CD4-positive, alpha-beta T cell treated with Interleukin-15 for 4 hours (primary cell): ENCODE results near the gene HS3ST4.
"Not testable (repeated sequence)": the region's sequence is repeated elsewhere in the genome, so short reads cannot be mapped to it uniquely, and the experiment has no call there.

Source experiments
- DNase-seq: peaks from one replicate; pipeline ENCODE4 v3.0.0-alpha.2; 2020; ENCODE audit warnings: low spot score

HS3ST4 gene

DNA sequence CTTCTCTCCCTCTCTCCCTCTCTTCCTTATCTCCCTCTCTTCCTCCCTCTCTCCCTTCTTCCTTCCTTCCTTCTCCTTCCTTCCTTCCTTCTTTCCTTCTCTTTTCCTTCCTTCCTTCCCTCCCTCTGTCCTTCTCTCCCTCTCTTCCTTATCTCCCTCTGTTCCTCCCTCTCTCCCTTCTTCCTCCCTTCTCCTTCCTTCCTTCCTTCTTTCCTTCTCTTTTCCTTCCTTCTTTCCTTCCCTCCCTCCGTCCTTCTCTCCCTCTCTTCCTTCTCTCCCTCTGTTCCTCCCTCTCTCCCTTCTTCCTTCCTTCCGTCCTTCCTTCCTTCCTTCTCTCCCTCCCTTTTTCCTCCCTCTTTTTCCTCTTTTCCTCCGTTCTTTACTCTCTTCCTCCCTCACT lies 38.6 kb downstream of the HS3ST4 start:
- DNase-seq, result no peak

DNA sequence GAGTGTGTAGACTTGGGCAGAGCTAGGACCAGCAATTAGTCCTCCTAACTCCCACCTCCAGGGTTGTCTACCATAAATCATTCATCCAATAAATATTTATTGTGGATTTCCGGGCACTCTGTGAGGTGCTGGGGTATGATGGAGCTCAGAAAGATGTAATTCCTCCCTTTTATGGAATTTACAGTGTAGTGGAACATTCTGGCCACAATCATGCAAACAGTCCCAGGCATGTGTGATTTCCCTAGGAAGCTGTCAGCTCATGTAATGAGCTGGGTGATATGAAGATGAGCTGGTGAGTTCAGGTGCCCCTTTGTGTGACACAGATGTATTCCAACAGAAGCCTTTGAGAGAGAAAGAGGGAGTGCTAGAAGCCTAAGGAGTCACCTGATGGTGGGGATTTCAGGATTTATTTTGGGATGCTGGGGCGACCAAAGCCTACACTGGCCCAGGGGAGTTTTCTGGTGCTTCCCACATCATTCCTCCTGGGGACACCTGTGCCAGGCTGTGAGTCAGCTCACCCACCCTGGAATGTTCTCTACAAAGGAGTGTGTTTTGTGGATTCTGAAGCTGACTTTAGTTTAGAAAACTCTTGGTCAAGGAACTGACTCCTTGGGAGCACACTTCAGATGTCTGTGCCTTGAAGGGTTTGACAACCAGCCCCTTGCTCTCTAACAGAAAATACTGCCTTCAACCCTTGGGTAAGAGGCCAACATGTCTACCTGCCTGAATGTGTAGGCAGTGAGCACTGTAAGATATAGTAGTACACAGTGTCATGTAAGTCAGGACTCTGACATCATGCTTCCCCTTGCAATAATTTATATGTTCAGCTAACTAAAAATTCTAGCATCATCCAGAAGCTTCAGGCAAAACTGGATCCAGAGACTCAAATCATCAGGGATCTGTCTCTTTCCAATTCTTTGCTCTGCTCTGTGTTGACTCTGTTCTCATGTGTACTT lies 42.9 kb downstream of the HS3ST4 start:
- DNase-seq, result no peak

DNA sequence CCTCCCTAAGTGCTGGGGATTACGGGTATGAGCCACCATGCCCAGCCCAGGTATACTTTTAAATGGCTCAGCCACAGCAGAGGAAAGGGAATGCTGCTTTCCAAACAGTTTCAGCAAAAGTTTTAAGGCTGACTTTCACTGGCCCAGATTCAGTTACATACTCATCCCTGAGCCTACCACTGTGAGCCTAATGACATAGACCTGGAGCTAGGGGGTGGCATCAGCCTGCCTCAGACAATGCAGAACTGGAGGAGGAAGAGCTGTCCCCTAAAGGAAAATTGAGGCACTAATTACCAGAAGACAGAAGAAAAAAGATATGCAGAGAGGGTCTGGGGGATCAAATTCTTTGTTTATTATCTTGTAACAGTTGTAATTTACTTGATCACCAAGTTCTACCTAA lies 43.9 kb downstream of the HS3ST4 start:
- DNase-seq, result no peak

DNA sequence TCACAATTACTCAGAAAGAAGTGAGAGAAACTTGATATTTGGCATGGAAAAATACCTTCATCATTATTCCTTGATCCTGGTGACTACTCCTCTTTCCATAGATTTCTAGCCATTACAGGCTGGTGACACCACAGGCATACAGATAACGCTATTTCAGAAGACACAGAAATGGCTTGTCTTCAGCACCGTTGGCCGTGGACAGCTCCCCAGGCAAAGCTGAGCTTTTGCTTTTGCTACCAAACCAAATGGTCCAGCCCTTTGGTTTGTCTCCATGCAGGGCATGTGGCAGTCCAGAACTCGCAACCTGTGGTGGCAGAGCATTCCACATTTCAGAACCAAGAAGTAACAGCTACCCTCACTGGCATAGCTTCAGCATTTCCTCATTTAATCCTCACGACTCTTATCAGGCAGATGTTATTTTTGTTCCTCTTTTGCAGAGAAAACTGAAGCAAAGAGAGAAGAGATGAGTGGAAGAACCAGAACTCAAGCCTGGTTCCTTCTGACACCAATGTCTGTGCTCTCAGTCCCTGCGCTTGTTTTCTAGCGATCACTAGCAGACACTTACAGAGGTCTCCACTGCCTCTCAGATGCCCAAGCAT lies 55.5 kb downstream of the HS3ST4 start:
- no peak for DNase-seq

DNA sequence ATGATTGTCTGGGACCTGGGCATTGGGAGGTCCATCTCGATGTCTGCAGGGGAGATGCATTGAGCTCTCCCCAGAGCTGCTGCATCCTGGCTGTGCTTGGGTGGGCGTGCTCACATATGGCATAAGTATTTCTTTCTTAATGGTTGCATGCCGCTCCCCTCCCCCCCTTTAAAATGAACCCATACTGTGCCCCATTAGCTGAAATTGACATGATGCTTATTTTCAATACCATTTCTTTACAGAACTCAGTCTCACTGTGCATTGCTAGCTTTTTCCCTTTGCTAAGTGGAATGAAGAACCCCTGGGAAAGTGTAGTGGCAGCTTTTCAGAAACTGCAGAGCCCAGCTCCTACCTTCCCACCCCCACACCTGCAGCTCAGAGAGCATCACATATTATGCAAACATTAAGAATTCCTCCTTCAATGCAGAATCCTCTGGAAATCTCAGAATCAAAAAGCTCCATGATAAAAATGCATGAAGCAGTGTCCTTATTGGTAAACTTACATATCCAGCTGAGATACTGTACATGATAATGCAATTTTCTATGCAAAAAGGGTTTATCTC lies 56.4 kb downstream of the HS3ST4 start:
- no peak for DNase-seq

DNA sequence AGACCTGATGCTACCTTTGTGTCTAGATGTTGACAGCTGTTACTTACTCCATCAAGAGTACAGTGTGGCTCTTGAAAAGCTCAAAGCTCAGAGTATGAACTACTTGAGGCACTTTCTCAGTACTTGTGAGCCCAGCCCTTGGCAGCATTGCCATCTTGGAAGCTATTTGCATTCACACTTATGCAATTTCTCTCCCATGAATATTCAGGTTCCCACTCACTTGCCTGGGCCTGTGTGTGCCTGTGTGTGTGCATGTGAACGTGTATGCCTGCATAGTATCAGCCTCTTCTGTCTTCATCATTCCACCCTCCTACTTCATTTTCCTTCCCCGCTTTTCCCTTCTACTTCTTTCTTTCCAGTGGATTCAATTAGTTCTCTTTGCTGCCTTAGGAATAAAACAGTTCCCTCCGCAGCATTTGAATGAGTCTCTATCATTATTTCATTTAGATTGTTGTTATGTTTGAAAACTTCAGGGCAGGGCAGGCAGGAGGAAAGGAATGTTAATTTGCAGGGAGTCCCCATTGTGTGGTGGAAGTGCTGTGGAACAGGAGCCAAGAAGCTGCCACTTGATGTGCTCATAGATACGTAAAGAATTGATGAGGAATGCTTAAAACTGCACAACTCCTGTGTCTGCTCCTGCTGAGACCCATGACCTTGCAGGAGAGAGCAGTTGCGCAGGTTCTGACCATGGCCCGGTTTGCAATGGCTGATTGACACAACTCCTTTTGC lies 58.9 kb downstream of the HS3ST4 start:
- no peak for DNase-seq

DNA sequence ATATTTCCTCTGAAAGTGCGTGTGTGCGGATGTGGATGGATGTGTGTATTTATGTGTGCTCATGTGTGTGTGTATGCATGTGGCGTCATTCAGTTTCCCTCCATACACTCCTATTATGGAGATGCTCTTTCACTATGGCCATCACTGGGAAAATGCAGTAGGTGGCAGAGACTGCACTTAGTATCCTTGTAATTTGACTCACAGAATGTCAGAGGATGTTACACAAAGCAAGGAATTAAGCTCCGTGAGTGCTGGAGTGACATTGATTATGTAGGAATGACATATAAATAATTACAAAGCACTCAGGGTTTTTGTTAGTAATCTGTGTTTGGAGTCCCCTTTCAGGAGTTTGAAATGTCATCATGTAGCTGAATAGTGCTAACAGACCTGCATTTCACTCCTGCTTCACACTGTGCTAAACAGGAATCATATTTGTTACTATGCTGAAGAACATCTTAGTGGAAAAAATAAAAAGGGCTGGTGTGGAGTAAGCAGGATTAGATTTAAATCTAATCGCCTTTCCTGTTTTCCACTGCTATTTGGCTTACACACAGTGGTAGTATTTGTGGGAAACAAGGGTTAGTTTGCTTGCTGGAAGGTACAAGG lies 59.6 kb downstream of the HS3ST4 start:
- no peak for DNase-seq

DNA sequence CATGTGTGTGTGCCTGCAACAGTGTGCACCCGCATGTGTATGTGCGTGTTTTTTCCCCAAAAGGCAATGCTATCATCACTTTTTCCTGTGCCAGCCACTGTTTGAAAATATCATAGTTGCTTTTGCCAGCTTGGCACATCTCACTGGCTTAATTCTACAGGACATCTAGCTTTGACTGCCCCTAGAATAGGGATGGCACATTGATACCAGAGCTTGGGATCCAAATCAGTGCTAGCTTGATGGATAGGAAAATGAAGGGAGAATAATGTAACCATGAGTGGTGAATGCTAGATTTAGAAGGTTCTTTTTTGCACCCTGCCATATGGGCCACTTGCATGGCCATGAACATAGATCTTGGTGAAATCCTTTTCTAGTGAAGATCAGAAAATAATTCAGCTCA lies 72.7 kb downstream of the HS3ST4 start:
- DNase-seq, result no peak

DNA sequence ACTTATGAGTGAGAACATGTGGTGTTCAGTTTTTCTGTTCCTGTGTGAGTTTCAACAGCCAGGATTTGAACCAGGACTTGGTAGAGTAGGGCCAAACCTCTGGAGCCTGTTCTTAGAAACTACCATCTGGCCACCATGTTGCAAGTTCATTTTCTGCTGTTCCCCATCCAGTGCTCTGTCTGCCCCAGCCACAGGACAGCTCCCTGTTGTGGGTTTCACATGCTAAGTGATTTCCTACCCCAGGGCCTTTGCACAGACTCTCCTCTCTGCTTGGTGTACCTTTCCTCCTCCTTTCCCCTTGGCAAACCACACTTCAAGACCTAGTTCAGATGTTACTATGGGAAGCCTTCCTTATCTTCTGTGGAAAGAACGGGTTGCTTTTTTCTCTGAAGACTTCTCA lies 79.5 kb downstream of the HS3ST4 start:
- no peak for DNase-seq

DNA sequence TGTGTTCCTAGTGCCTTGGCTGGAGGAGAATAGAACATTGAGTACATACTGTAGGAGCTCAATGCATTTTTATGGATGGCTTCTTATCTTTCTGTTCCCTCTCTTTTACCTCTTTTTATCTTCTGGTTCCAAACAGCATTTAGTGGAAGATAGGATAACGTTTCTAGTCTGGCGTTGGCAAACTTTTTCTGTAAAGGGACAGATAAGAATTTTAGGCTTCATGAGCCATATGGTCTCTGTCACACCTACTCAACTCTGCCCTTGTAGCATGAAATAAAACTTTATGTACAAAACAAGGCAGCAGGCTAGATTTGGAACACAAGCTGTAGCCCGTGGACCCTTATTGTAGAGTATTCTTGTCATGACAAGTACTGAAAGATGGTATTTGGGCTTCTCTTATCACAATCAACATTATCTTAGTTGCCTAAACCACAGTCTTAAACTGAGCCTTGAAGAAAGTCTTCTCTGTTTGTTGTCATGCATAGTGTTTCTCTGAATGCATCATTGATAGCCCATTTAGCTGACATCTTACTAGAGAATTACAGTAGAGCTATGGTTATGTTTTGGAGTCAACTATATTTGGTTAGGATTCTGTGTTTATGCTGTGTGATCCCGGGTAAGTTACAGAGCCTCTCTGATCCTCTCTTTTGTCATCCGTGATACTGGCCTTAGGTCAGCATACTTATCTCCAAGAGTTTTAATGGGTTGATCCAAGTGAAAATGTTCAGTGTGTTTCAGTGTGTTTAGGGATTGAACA lies 80.2 kb downstream of the HS3ST4 start:
- DNase-seq, result no peak

DNA sequence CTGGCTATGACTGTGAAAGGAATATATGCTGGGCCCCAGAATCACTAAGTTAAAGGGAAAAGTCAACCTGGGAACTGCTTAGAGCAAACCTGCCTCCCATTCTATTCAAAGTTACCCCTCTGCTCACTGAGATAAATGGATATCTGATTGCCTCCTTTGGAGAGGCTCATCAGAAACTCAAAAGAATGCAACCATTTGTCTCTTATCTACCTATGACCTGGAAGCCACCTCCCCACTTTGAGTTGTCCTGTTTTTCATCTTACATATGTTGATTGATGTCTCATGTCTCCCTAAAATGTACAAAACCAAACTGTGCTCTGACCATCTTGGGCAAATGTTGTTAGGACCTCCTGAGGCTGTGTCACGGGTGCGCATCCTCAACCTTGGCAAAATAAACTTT lies 84.5 kb downstream of the HS3ST4 start:
- DNase-seq, result not testable (repeated sequence)

DNA sequence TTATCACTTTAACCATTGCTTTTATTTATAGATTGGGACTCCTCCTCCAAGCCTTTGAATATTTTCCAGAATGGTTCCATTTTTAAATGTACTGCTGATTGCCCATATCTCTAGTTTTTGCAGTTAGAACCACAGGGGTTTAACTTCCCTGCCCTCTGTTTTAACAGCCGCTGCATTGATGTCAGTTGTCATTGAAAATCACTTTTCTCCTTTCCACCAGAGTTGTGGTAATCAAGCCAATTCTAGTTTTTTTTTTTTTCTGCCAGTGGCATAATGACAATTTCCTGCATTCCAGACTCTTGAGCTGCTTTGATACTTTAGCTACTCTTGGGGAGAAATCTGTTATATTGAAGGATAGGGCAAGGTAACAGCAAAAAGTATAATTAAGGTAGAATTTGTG lies 91.5 kb downstream of the HS3ST4 start:
- no peak for DNase-seq

DNA sequence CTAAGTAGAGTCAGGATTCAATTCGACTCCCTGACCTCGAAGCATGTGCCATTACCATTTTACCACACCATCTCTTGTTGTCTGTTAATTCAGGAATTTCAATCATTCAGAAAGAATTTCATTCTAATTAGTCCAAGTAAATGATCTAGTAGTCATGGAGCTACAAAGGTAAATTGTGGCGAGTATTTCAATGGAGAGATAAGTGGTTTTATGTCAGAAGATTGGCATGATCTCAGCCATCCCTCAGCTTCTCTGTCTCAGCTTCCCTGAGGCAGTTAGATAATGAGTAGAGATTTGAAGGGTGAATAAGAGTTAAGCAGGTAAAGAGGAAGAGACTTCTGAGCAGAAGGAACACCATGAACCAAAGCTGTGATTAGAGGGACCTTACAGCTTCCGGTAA lies 93.6 kb downstream of the HS3ST4 start:
- DNase-seq, result no peak

DNA sequence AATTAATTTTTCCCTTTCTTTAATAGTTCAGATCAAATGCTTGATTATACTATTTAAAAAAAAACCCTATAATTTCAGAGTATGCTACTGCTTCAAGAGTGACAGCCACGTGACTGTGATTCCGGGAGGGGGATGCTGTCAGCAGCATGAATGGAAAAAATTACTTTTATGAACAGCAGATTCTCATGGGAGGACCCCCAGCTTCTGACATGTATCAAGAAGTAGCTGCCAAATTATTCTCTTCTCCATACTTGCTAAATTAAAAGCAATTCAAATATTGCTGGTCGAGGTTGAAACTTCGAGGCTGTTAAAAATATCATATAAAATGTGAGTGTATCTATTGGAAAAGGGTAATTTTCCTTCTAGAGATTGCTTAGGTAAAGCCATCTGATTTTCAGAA lies 95.0 kb downstream of the HS3ST4 start:
- no peak for DNase-seq

DNA sequence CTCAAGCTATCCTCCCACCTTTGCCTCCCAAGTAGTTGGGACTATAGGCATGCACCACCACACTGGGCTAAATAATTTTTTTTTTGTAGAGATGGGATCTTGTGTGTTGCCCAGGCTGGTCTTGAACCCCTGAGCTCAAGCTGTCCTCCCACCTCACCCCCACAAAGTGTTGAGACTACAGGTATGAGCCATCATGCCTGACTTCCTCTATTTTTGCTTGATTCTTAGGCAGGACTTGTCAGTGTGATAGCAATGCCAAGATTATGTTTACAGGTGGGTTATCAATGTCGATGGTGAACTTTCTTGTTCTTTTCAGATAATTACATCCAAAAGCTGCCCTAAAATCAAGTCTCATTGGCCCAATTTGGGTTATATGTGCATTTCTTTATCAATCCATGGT lies 96.9 kb downstream of the HS3ST4 start:
- DNase-seq, result no peak

DNA sequence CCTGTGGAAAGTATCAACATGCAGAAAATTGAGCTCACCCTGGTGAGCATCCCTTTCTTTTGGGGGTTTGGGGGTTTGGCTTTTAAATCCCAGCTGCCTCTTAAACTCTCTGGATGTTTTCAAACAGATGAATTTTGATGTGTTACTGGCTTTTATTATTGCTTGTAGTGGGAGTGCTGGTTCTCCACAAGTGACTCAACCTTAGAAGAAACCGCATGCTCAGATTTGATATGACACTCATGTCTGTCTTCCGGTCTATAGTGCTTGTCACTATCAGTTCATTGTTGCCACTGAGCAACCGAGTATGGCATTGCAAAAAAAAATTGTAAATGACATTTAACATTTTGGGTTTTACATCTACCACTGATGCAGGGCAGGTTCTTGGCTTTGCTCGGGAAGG lies 104.5 kb downstream of the HS3ST4 start:
- DNase-seq, result no peak

DNA sequence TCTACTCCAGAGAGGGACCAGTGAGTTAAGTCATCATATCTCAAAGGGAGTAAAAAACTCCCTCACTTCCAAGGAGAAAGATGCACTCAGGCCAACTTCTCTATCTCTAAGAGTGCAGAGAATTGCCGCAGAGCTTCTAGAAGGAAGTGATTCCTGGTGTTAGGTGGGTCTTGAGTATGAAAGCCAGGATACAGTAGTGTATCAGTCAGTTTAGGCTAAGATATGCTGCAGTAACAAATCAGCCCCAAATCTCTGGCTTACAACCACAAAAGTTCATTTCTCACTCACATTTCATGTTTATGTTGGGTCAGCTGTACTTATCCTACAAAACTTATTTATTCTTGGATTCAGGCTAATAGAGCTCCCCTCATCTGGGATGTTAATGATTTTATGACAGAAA lies 106.3 kb downstream of the HS3ST4 start:
- DNase-seq, result no peak

DNA sequence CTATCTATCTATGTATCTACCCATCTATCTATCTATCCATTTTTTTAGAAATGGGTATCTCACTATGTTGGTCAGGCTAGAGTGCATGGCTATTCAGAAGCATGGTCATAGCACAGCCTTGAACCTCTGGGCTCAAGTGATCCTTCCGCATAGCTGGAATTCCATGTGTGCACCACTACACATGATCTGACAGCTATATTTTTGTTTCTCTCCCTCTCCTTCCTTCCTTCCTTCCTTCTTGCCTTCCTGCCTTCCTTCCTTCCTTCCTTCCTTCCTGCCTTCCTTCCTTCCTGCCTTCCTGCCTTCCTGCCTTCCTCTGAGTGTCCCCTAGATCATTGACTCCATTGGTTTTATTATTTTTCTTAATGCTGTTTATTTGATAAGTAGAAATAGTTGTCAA lies 108.1 kb downstream of the HS3ST4 start:
- no peak for DNase-seq

DNA sequence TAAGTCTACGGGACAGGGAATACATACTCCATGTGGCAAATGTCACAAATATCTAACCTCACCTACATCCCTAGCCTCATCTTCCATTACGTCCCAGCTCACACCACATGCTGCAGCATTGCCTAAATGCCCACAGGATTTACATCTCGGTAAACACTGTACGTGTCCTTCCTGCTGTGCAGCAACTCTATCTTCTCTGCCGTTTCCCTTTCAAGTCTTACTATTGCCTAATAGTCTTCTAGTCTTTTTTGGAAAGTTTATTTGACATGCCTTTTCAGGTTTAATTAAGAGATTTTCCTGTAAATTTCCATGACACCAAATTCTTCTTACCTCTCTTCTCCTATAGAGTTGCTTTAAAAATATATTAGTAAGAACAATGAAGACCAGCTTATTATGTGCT lies 120.5 kb downstream of the HS3ST4 start:
- no peak for DNase-seq

DNA sequence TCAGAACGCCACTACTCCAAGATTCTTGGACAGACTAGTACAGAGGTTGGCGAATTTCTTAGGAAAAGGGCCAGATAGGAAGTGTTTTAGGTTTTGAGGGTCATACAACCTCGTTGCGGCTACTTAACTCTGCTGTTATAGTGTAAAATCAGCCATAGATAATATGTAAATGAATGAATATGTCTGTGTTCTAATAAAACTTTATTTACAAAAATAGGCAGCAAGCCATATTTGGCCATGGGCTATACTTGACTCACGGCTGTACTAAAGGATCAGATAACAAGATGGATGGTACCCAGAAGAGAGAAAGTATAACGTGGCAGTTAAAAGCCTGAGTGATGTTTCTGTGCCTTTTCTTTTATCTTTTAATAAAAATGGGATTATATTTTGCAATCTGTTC lies 125.5 kb downstream of the HS3ST4 start:
- DNase-seq, result no peak

DNA sequence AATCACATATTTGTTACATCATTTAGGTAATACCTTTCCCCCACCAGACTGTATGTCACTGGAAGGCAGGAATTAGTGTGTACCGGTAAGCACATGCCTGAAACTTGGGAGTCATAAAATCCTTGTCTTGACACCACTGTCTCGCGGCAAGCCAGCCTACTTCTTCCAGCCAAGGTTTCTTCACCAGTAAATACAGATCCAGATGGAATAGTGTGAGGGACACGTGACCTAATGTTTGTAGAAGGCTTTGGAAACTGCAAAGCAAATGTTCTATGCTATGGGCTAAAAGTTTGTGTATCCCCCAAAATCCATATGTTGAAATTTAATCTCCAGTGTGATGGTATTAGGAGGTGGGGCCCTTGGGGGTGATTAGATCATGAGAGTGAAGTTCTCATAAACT lies 126.1 kb downstream of the HS3ST4 start:
- no peak for DNase-seq

DNA sequence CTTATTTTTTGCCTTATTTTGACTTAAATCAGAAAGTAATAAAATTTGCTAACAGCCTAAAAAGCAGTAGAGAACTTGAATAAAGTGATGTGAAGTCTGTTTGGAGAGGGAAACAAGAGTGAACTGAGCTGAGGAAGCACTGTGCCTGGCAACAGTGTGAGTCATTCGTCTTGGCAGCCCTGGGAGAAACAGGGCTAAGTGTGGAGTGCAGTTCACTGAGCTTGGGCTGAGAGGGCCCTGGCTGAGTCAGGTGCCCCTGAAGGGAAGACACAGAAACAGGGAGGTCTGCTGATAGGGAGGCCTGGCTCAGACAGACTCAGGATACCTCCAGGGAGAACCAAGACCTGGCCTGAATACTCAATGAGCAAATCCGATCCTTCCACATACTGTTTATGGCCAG lies 132.1 kb downstream of the HS3ST4 start:
- no peak for DNase-seq
